Embryonic facial prominence (tissue), 1 donor: ENCODE data around the gene EFNB1.

Experiments used
- DNase-seq: peaks from one replicate; pipeline ENCODE4 v3.0.0-alpha.2; 2016; ENCODE audit errors: extremely low spot score

Gene EFNB1

GRCh38 chrX:68827848-68828624, 785 bp upstream of the EFNB1 start:
- peak; percentile 60 for DNase-seq

GRCh38 chrX:68829582-68830418, 979 bp downstream of the EFNB1 start:
- no peak for DNase-seq

GRCh38 chrX:68830419-68831404, 1.9 kb downstream of the EFNB1 start:
- no peak for DNase-seq

- no peak for DNase-seq
Observed at GRCh38 chrX:68831405-68832100, 2.7 kb downstream of the EFNB1 start.

GRCh38 chrX:68832101-68832416, 3.2 kb downstream of the EFNB1 start:
- DNase-seq, result no peak

- no peak for DNase-seq
Observed at GRCh38 chrX:68832516-68833447, 4.0 kb downstream of the EFNB1 start.

GRCh38 chrX:68833448-68833805, 4.6 kb downstream of the EFNB1 start:
- DNase-seq, result no peak

- no peak for DNase-seq
Observed at GRCh38 chrX:68833855-68834331, 5.1 kb downstream of the EFNB1 start.

GRCh38 chrX:68834371-68835103, 5.7 kb downstream of the EFNB1 start:
- no peak for DNase-seq

- no peak for DNase-seq
Observed at GRCh38 chrX:68835104-68835442, 6.3 kb downstream of the EFNB1 start.

- DNase-seq, result no peak
Observed at GRCh38 chrX:68835468-68835867, 6.6 kb downstream of the EFNB1 start.

- no peak for DNase-seq
Observed at GRCh38 chrX:68837119-68837518, 8.3 kb downstream of the EFNB1 start.

- DNase-seq, result no peak
Observed at GRCh38 chrX:68838571-68838910, 9.7 kb downstream of the EFNB1 start.

- DNase-seq, result no peak
Observed at GRCh38 chrX:68839771-68840170, 10.9 kb downstream of the EFNB1 start.

GRCh38 chrX:68840256-68840655, 11.4 kb downstream of the EFNB1 start:
- DNase-seq, result no peak

- DNase-seq, result no peak
Observed at GRCh38 chrX:68841251-68842049, 12.6 kb downstream of the EFNB1 start.

GRCh38 chrX:68842351-68842750, 13.5 kb downstream of the EFNB1 start:
- no peak for DNase-seq

- DNase-seq, result no peak
Observed at GRCh38 chrX:68842781-68843581, 14.2 kb downstream of the EFNB1 start.
